ENCODE results near the gene SYNDIG1. TPM values are rescaled to one million over a fixed set of nuclear protein-coding genes. Genes with fewer than 3 reads are reported as not detected.

The SYNDIG1 gene
- total RNA-seq, 1 experiment from 2014 or later: 0.11 TPM

- no peak for DNase-seq (ENCODE audit: low read depth)
Observed at GRCh38 chr20:24708411-24709295, 239.2 kb downstream of the SYNDIG1 start.

Measured in LHCN-M2 (cell line).